H7 (cell line): Measurements from ENCODE around the gene CD226. TPM values are rescaled to one million over a fixed set of nuclear protein-coding genes. Genes with fewer than 3 reads are reported as not detected.
"Not testable (repeated sequence)": the region's sequence is repeated elsewhere in the genome, so short reads cannot be mapped to it uniquely, and the experiment has no call there.

Experiments
- DNase-seq: peaks from one replicate; pipeline ENCODE4 v3.0.0; 2012
- H3K27me3 ChIP-seq: 2 replicates; pipeline ENCODE4 v1.6.0; 2011; ENCODE audit warnings: mild to moderate bottlenecking, low read length; ENCODE audit not compliant: control insufficient read depth, insufficient read depth
- H3K36me3 ChIP-seq: replicated peaks from 2 replicates; pipeline ENCODE4 v1.5.1; 2011; ENCODE audit warnings: low read length; ENCODE audit not compliant: control insufficient read depth, insufficient read depth
- H3K4me3 ChIP-seq: 2 replicates; pipeline ENCODE4 v1.5.1; 2011; ENCODE audit warnings: low read depth, mild to moderate bottlenecking, control low read depth, low read length, moderate library complexity; ENCODE audit not compliant: insufficient read depth
- total RNA-seq: library from RNA; depleted of rRNA; stranded (reverse); fragments of >200 nt; shearing (Covaris generic); gene quantifications from 2 replicates; pipeline ENCODE4 v1.2.3, GENCODE V29; 2014

The CD226 gene
- total RNA-seq, 1 experiment from 2014 or later = not detected

GRCh38 chr18:69843015-69843414 is 104.7 kb downstream of the CD226 start:
- DNase-seq = no peak
- H3K27me3 ChIP-seq = no peaks in the 10 kb centered on the region
- no peak overlapping the region for H3K4me3 ChIP-seq
- H3K36me3 ChIP-seq = no peaks in the 10 kb centered on the region

DNA sequence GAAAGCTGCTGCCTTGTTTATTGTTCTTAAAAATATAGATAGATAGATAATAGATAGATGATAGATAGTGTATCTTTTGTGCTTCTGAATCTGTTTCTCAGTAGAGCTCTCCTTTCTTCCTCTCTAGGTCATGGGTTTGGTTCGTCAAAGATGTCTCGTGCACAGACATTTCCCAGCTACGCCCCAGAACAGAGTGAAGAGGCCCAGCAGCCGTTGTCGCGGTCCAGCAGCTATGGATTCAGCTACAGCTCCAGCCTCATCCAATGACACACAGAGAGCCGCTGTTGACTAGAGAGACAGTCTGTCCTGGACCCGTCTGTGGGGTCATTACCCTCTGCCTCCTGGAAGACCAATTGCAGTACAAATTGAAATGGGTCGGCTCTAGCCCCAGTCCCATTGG is 106.6 kb downstream of the CD226 start:
- H3K36me3 ChIP-seq = no peaks in the 10 kb centered on the region
- no peak overlapping the region for H3K4me3 ChIP-seq
- no peaks in the 10 kb centered on the region for H3K27me3 ChIP-seq
- no peak for DNase-seq

DNA sequence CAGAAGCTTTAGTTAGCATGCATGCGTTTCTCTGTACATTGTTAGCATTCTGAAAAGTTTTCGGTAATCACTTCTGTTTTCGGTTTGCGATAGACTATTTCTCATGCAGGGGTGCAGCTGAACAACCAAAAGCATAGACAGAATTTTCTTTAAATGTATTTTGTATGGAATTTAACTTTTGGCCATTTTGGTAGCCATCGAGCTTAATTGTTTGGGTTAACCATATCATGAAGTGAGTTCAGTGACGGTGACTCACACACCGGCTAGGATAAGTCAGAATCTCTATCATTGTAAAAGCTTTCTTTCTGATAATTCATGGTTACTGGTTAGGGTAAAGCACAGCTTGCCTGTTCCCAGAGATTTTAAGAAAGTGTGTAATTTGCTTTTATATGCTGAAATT is 107.2 kb downstream of the CD226 start:
- no peaks in the 10 kb centered on the region for H3K36me3 ChIP-seq
- H3K4me3 ChIP-seq = no peak overlapping the region
- no peak for DNase-seq
- no peaks in the 10 kb centered on the region for H3K27me3 ChIP-seq

- Histone ChIP-seq H3K4me3 (no peak overlapping the region), H3K36me3 (no peaks in the 10 kb centered on the region), H3K27me3 (no peaks in the 10 kb centered on the region)
- DNase-seq = no peak
Observed at GRCh38 chr18:69840001-69840400, 107.7 kb downstream of the CD226 start.

- peak overlapping the region; percentile 22 for H3K4me3 ChIP-seq
- no peaks in the 10 kb centered on the region for H3K27me3 ChIP-seq
- DNase-seq = no peak
- no peaks in the 10 kb centered on the region for H3K36me3 ChIP-seq
Observed at GRCh38 chr18:69839497-69839896, 108.2 kb downstream of the CD226 start.

DNA sequence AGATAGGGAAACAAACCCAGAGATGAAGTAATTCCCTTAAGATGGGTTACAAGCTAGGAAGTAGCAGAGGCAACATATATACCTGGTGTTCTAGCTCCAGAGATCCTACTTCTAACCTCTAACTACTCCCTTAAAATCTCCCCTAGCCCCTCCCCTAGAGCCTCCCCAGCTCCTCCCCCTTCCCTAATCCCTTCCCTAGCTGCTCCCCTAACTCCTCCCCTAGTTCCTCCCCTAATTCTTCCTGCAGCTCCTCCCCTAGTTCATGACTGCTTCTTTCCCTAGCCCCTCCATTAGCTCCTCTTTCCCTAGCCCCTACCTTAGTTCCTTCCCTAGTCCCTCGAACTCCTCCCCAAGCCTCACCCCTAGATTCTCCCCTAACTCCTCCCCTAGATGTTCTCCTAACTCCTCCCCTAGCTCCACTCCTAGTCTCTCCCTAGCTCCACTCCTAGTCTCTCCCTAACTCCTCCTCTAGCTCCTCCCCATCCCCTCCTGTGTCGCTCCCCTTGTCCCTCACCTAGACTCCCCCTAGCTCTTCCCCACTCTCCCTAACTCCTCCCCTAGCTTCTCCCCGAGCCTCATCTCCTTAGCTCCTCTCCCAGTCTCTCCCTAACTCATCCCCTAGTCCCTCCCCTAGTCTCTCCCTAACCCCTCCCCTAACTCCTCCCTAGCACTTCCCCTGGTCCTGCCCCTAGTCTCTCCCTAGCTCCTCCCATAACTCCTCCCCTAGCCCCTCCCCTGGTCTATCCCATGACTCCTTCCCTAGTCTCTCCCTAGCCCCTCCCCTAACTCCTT is 108.9 kb downstream of the CD226 start:
- peak; percentile 59 for DNase-seq
- Histone ChIP-seq H3K4me3 (peak overlapping the region; percentile 18), H3K36me3 (no peaks in the 10 kb centered on the region)

DNA sequence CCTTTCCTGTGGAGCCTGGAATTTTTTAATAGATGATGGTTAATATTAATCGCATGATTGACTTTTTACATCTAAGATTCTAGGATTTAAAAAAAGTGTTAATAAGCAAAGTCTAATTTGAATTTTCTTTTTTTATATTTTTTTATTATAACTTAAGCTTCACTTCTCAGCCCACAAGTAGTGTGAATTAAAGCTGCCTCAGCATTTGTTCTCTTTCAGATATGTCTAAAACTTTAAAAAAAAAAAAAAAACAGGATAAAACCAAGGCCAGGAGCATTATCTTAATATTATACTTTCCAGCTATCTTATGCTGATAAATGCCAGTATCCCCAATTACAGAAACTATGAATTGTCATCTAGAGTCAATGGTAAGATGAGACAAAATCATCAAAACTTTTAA is 109.7 kb downstream of the CD226 start:
- H3K36me3 ChIP-seq = no peaks in the 10 kb centered on the region
- DNase-seq = no peak
- no peak overlapping the region for H3K4me3 ChIP-seq
- no peaks in the 10 kb centered on the region for H3K27me3 ChIP-seq

More for the DNA sequence above, 108.9 kb downstream of the CD226 start:
- H3K27me3 ChIP-seq = no peaks in the 10 kb centered on the region

- H3K27me3 ChIP-seq, H3K4me3 ChIP-seq, H3K36me3 ChIP-seq, DNase-seq: not testable (repeated sequence)
Observed at GRCh38 chr18:69834980-69835379, 112.7 kb downstream of the CD226 start.

DNA sequence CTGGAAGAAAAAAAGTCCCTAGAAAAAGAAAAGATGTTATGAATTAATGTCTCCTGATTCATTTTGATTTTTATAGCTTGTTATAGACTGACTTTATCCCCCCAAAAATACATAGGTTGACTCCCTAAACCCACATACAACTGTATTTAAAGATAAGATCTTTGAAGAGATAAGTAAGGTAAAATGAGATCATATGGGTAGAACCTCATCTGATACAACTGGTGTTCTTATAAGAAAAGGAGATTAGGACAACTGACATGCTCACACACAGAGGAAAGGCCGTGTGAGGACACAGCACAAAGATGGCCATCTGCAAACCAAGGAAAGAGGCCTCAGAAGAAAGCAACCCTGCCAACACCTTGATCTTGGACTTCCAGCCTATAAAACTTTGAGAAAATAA is 117.5 kb downstream of the CD226 start:
- DNase-seq = no peak
- no peak overlapping the region for H3K4me3 ChIP-seq
- no peaks in the 10 kb centered on the region for H3K36me3 ChIP-seq
- H3K27me3 ChIP-seq = no peaks in the 10 kb centered on the region

GRCh38 chr18:69820538-69820937 is 127.1 kb downstream of the CD226 start:
- no peak for DNase-seq
- no peaks in the 10 kb centered on the region for H3K36me3 ChIP-seq
- no peaks in the 10 kb centered on the region for H3K27me3 ChIP-seq
- H3K4me3 ChIP-seq = no peak overlapping the region

DNA sequence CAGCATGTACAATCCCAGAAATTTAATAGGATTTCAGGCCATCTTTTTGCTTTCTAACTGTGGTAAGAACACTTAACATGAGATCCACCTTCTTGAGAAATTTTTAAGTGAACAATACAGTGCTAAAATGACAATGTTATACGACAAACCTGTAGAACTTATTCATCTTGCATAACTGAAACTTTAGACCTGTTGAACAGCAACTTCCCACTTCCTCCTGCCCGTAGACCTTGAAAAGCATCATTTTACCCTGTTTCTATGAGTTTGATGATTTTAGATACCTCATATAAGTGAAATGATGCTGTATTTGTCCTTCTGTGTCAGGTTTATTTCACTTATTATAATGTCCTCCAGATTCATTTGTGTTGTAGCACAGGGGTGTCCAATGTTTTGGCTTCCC is 128.2 kb downstream of the CD226 start:
- no peaks in the 10 kb centered on the region for H3K27me3 ChIP-seq
- H3K36me3 ChIP-seq = no peaks in the 10 kb centered on the region
- H3K4me3 ChIP-seq = no peak overlapping the region
- no peak for DNase-seq

DNA sequence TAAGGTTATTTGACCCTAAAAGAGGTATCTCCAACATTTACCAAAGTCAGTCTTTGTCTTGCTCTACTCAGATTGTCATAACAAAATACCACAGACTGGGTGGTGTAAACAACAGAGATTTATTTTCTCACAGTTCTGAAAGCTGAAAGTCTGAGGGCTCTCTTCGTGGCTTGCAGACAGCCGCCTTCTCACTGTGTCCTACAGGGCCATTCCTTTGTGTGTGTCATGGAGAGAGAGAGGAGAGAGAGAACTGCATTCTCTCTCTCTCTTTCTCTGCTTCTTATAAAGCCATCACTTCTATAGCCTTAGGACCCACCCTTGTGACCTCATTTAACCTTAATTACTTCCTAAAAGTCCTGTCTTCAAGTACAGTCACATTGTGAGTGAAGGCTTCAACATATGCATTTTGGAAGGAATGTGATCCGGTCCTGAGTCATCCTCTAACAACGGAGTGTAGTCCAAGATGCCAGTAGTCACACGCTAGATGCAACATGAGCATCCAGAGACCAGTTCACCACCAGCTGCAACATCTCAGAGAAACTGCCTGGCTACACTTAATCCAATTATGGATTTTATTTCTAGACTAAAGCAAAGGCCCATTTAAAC is 130.2 kb downstream of the CD226 start:
- DNase-seq = no peak
- Histone ChIP-seq H3K4me3 (no peak overlapping the region), H3K27me3 (no peaks in the 10 kb centered on the region), H3K36me3 (no peaks in the 10 kb centered on the region)

- DNase-seq = no peak
- H3K36me3 ChIP-seq = no peaks in the 10 kb centered on the region
- H3K4me3 ChIP-seq = no peak overlapping the region
- H3K27me3 ChIP-seq = no peaks in the 10 kb centered on the region
Observed at GRCh38 chr18:69814861-69815385, 132.8 kb downstream of the CD226 start.

GRCh38 chr18:69813559-69813958 is 134.1 kb downstream of the CD226 start:
- no peaks in the 10 kb centered on the region for H3K27me3 ChIP-seq
- no peak for DNase-seq
- H3K36me3 ChIP-seq = no peaks in the 10 kb centered on the region
- H3K4me3 ChIP-seq = no peak overlapping the region

DNA sequence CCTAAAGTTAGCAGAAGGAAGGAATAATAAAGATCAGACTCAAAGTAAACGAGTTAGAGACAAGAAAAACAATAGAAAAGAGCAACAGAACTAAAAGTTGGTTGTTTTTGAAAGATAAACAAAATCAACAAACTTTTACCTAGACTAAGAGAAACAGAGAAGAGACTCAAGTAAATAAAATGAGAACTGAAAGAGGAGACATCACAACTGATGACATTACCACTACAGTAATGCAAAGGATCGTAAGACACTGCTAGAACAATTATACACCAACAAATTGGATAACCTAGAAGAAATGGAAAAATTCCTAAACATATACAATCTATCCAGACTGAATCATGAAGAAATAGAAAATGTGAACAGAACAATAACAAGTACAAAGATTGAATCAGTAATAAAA is 139.3 kb downstream of the CD226 start:
- no peaks in the 10 kb centered on the region for H3K27me3 ChIP-seq
- no peak for DNase-seq
- H3K36me3 ChIP-seq = no peaks in the 10 kb centered on the region
- no peak overlapping the region for H3K4me3 ChIP-seq
